Neural progenitor cell (in vitro differentiated cells): ENCODE data around the gene UNC13B. TPM values are rescaled to one million over a fixed set of nuclear protein-coding genes. Genes with fewer than 3 reads are reported as not detected.

Experiments used
- DNase-seq: peaks from one replicate; pipeline ENCODE4 v3.0.0-alpha.2; 2016; ENCODE audit warnings: low spot score
- H2AFZ ChIP-seq: fragments of 200-600 bp; sonication (generic); replicated peaks from 2 replicates; pipeline ENCODE4 v1.6.1; 2016; ENCODE audit warnings: antibody characterized with exemption
- H3F3A ChIP-seq: fragments of 200-600 bp; sonication (generic); 2 replicates; pipeline ENCODE4 v1.6.1; 2016; ENCODE audit warnings: antibody characterized with exemption, low read depth
- H3K27ac ChIP-seq: fragments of 200-600 bp; sonication (generic); 2 replicates; pipeline ENCODE4 v1.5.1; 2016; ENCODE audit warnings: mild to moderate bottlenecking
- H3K27me3 ChIP-seq: fragments of 200-600 bp; sonication (generic); 2 replicates; pipeline ENCODE4 v1.6.1; 2016; ENCODE audit warnings: mild to moderate bottlenecking, moderate library complexity
- H3K36me3 ChIP-seq: fragments of 200-600 bp; sonication (generic); 2 replicates; pipeline ENCODE4 v1.5.1; 2016
- H3K4me1 ChIP-seq: fragments of 200-600 bp; sonication (generic); 2 replicates; pipeline ENCODE4 v1.6.1; 2016; ENCODE audit warnings: mixed run types
- H3K4me2 ChIP-seq: fragments of 200-600 bp; sonication (generic); 2 replicates; pipeline ENCODE4 v1.6.1; 2016
- H3K4me3 ChIP-seq: fragments of 200-600 bp; sonication (generic); 2 replicates; pipeline ENCODE4 v1.5.1; 2016
- H3K79me2 ChIP-seq: fragments of 200-600 bp; sonication (generic); 2 replicates; pipeline ENCODE4 v1.6.1; 2016; ENCODE audit warnings: low read depth
- H3K9ac ChIP-seq: fragments of 200-600 bp; sonication (generic); 2 replicates; pipeline ENCODE4 v1.6.1; 2016
- H3K9me3 ChIP-seq: fragments of 200-600 bp; sonication (generic); 2 replicates; pipeline ENCODE4 v1.5.1; 2016; ENCODE audit warnings: low read depth
- H4K20me1 ChIP-seq: fragments of 200-600 bp; sonication (generic); 2 replicates; pipeline ENCODE4 v1.6.1; 2016; ENCODE audit warnings: low read depth
- H3K27ac Mint-ChIP-seq: 3 replicates; pipeline ENCODE4 v1.8.0; 2021; ENCODE audit warnings: mixed read lengths
- H3K27me3 Mint-ChIP-seq: 2 replicates; pipeline ENCODE4 v1.8.0; 2022; ENCODE audit warnings: low read depth, mild to moderate bottlenecking, inconsistent platforms, moderate library complexity, mixed read lengths; ENCODE audit not compliant: insufficient read depth
- H3K36me3 Mint-ChIP-seq: 3 replicates; pipeline ENCODE4 v1.8.0; 2021; ENCODE audit warnings: mixed read lengths
- H3K4me1 Mint-ChIP-seq: 3 replicates; pipeline ENCODE4 v1.8.0; 2021; ENCODE audit warnings: mixed read lengths
- H3K4me3 Mint-ChIP-seq: 3 replicates; pipeline ENCODE4 v1.8.0; 2021; ENCODE audit warnings: mild to moderate bottlenecking, moderate library complexity, mixed read lengths
- H3K9me3 Mint-ChIP-seq: 3 replicates; pipeline ENCODE4 v1.8.0; 2020; ENCODE audit warnings: mixed read lengths
- EZH2 ChIP-seq: fragments of 200-600 bp; sonication (generic); IDR thresholded peaks from 2 replicates; pipeline ENCODE4 v1.6.1; 2017; ENCODE audit warnings: antibody characterized with exemption, mild to moderate bottlenecking, moderate library complexity
- EZH2phosphoT487 ChIP-seq: fragments of 200-600 bp; sonication (generic); IDR thresholded peaks from 2 replicates; pipeline ENCODE4 v1.6.1; 2017; ENCODE audit warnings: antibody characterized with exemption
- total RNA-seq: library from RNA; depleted of rRNA; stranded (reverse); fragments of >200 nt; gene quantifications from 2 replicates; pipeline ENCODE4 v1.2.3, GENCODE V29; 2015; ENCODE audit warnings: low replicate concordance
- TF ChIP-seq, protein P1 (sequence below): fragments of 200-600 bp; sonication (generic); IDR thresholded peaks from 2 replicates; pipeline ENCODE4 v1.5.1; 2017; ENCODE audit warnings: antibody characterized with exemption, mild to moderate bottlenecking

The UNC13B gene
- total RNA-seq, 1 donor from 2014 or later: 40.7 TPM

DNA sequence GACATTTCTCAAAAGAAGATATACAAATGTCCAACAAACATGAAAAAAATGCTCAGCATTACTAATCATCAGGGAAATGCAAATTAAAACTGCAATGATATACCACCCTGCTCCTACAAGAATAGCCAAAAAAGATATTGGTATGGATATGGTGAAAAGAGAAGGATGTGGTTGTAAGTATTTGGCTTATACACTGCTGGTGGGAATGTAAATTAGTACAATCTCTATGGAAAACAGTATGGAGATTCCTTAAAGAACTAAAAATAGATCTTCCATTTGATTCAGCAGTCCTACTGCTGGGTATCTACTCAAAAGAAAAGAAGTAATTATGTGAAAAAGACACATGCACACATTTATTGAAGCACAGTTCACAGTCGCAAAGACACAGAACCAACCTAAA lies 260.5 kb downstream of the UNC13B start:
- H3K4me1 ChIP-seq: peaks cover 5% of the 10 kb centered on the region
- Mint-ChIP-seq H3K36me3 (no peaks in the 10 kb centered on the region), H3K9me3 (peaks cover 2% of the 10 kb centered on the region), H3K27me3 (peaks cover 2% of the 10 kb centered on the region), H3K27ac (no peak overlapping the region), H3K4me1 (no peaks in the 10 kb centered on the region), H3K4me3 (no peak overlapping the region)
- H2AFZ ChIP-seq: no peak overlapping the region
- TF ChIP-seq EZH2: no peak
- TF ChIP-seq, protein P1, sequence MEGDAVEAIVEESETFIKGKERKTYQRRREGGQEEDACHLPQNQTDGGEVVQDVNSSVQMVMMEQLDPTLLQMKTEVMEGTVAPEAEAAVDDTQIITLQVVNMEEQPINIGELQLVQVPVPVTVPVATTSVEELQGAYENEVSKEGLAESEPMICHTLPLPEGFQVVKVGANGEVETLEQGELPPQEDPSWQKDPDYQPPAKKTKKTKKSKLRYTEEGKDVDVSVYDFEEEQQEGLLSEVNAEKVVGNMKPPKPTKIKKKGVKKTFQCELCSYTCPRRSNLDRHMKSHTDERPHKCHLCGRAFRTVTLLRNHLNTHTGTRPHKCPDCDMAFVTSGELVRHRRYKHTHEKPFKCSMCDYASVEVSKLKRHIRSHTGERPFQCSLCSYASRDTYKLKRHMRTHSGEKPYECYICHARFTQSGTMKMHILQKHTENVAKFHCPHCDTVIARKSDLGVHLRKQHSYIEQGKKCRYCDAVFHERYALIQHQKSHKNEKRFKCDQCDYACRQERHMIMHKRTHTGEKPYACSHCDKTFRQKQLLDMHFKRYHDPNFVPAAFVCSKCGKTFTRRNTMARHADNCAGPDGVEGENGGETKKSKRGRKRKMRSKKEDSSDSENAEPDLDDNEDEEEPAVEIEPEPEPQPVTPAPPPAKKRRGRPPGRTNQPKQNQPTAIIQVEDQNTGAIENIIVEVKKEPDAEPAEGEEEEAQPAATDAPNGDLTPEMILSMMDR: no peak
- TF ChIP-seq EZH2phosphoT487: no peak
- H3K4me3 ChIP-seq: no peak overlapping the region
- no peaks in the 10 kb centered on the region for H3K9me3 ChIP-seq
- no peaks in the 10 kb centered on the region for H3K27me3 ChIP-seq
- no peak overlapping the region for H3K4me2 ChIP-seq
- H3K9ac ChIP-seq: no peak overlapping the region
- no peaks in the 10 kb centered on the region for H3F3A ChIP-seq
- no peaks in the 10 kb centered on the region for H3K36me3 ChIP-seq
- H3K79me2 ChIP-seq: no peaks in the 10 kb centered on the region
- DNase-seq: no peak
- H4K20me1 ChIP-seq: no peaks in the 10 kb centered on the region
- no peak overlapping the region for H3K27ac ChIP-seq

DNA sequence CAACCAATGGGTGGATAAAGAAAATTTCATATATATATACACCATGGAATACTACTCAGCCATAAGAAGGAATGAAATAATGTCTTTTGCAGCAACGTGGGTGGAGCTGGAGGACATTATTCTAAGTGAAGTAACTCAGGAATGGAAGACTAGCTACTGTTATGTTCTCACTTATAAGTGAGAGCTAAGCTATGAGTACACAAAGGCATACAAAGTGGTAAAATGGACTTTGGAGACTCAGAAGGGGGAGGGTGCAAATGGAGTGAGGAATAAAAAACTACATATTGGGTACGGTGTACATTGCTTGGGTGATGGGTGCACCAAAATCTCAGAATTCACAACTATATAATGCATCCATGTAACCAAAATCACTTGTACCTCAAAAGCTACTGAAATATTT lies 260.9 kb downstream of the UNC13B start:
- H3K79me2 ChIP-seq: no peaks in the 10 kb centered on the region
- H3K4me3 ChIP-seq: no peak overlapping the region
- no peak overlapping the region for H3K27ac ChIP-seq
- Mint-ChIP-seq H3K4me1 (no peaks in the 10 kb centered on the region), H3K36me3 (no peaks in the 10 kb centered on the region), H3K27ac (no peak overlapping the region), H3K4me3 (no peak overlapping the region), H3K9me3 (peaks cover 2% of the 10 kb centered on the region), H3K27me3 (peaks cover 2% of the 10 kb centered on the region)
- no peak overlapping the region for H3K9ac ChIP-seq
- no peaks in the 10 kb centered on the region for H3F3A ChIP-seq
- H2AFZ ChIP-seq: no peak overlapping the region
- H4K20me1 ChIP-seq: no peaks in the 10 kb centered on the region
- H3K4me1 ChIP-seq: peaks cover 5% of the 10 kb centered on the region
- H3K27me3 ChIP-seq: no peaks in the 10 kb centered on the region
- TF ChIP-seq, protein P1: no peak
- TF ChIP-seq EZH2 (no peak), EZH2phosphoT487 (no peak)
- H3K36me3 ChIP-seq: no peaks in the 10 kb centered on the region
- DNase-seq: no peak
- no peak overlapping the region for H3K4me2 ChIP-seq
- no peaks in the 10 kb centered on the region for H3K9me3 ChIP-seq

DNA sequence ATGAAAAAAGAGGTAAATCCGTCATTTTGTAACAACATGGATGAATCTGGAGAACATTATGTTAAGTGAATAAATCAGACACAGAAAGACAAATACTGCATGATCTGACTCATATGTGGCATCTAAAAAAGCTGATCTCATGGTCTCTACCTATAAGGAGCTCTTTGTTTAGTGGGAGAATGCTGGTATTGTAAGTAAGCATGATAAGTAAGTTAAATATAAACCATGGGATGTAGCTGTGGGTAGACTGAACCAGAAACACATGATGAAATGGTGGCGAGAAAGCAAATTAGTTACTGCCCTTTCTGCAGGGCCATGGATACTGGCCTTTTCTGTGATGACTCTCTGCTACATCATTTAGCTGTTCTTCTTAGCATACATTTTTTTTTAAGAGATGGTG lies 261.7 kb downstream of the UNC13B start:
- Histone ChIP-seq H3K4me2 (no peak overlapping the region), H2AFZ (no peak overlapping the region), H3K9me3 (no peaks in the 10 kb centered on the region), H4K20me1 (no peaks in the 10 kb centered on the region), H3K27ac (no peak overlapping the region), H3K36me3 (no peaks in the 10 kb centered on the region), H3F3A (no peaks in the 10 kb centered on the region), H3K4me1 (peaks cover 5% of the 10 kb centered on the region), H3K9ac (no peak overlapping the region), H3K79me2 (no peaks in the 10 kb centered on the region), H3K4me3 (no peak overlapping the region), H3K27me3 (no peaks in the 10 kb centered on the region)
- H3K27ac Mint-ChIP-seq: no peak overlapping the region
- H3K36me3 Mint-ChIP-seq: no peaks in the 10 kb centered on the region
- no peak for DNase-seq
- peaks cover 9% of the 10 kb centered on the region for H3K9me3 Mint-ChIP-seq
- TF ChIP-seq, protein P1: no peak
- no peak for TF ChIP-seq EZH2
- TF ChIP-seq EZH2phosphoT487: no peak
- peaks cover 2% of the 10 kb centered on the region for H3K27me3 Mint-ChIP-seq
- H3K4me1 Mint-ChIP-seq: no peaks in the 10 kb centered on the region
- no peak overlapping the region for H3K4me3 Mint-ChIP-seq
